SK-N-SH treated with all-trans-retinoic acid at 6 μM for 48 hours (cell line): ENCODE results near the gene GARS1.

Experiments
- ATAC-seq: fragments of 200-7000 bp; cut with Tn5 transposase; 3 replicates; pipeline ENCODE4 v1.9.1; 2020; ENCODE audit warnings: mild to moderate bottlenecking, moderate library complexity
- ARNTL ChIP-seq: fragments of 450-650 bp; formaldehyde crosslinking; IDR thresholded peaks from 2 replicates; pipeline ENCODE4 v1.5.0; 2020; ENCODE audit warnings: low read depth, mild to moderate bottlenecking, moderate library complexity, borderline replicate concordance
- BACH2 ChIP-seq: fragments of 250-450 bp; sonication (Bioruptor Pico); IDR thresholded peaks from 2 replicates; pipeline ENCODE4 v1.9.0; 2021; ENCODE audit warnings: mild to moderate bottlenecking, borderline replicate concordance
- CSDC2 ChIP-seq: fragments of 250-450 bp; sonication (Bioruptor Pico); IDR thresholded peaks from 2 replicates; pipeline ENCODE4 v1.5.0; 2020; ENCODE audit warnings: mild to moderate bottlenecking, moderate library complexity
- ESRRG ChIP-seq: fragments of 250-450 bp; sonication (Bioruptor Pico); IDR thresholded peaks from 2 replicates; pipeline ENCODE4 v1.6.1; 2021; ENCODE audit warnings: mild to moderate bottlenecking
- GLIS3 ChIP-seq: fragments of 250-450 bp; sonication (Bioruptor Pico); IDR thresholded peaks from 2 replicates; pipeline ENCODE4 v1.5.0; 2020; ENCODE audit warnings: mild to moderate bottlenecking, moderate library complexity
- ISL1 ChIP-seq: fragments of 250-450 bp; sonication (Bioruptor Pico); IDR thresholded peaks from 2 replicates; pipeline ENCODE4 v2.1.2; 2022; ENCODE audit warnings: mild to moderate bottlenecking, moderate library complexity
- OSR1 ChIP-seq: fragments of 250-450 bp; sonication (Bioruptor Pico); IDR thresholded peaks from 2 replicates; pipeline ENCODE4 v1.8.0; 2022; ENCODE audit warnings: moderate library complexity, mild to moderate bottlenecking, inconsistent platforms
- PPARA ChIP-seq: fragments of 250-450 bp; sonication (Bioruptor Pico); IDR thresholded peaks from 2 replicates; pipeline ENCODE4 v1.5.0; 2020; ENCODE audit warnings: mild to moderate bottlenecking, borderline replicate concordance
- RARB ChIP-seq: fragments of 250-450 bp; sonication (Bioruptor Pico); IDR thresholded peaks from 2 replicates; pipeline ENCODE4 v1.8.0; 2021; ENCODE audit warnings: mild to moderate bottlenecking, moderate library complexity
- TCF4 ChIP-seq: fragments of 250-450 bp; sonication (Bioruptor Pico); IDR thresholded peaks from 2 replicates; pipeline ENCODE4 v1.8.0; 2021; ENCODE audit warnings: mild to moderate bottlenecking, moderate library complexity, borderline replicate concordance
- TOX ChIP-seq: fragments of 250-450 bp; sonication (Bioruptor Pico); IDR thresholded peaks from 2 replicates; pipeline ENCODE4 v1.8.0; 2021; ENCODE audit warnings: mild to moderate bottlenecking, moderate library complexity, borderline replicate concordance
- ZC3H10 ChIP-seq: fragments of 250-450 bp; sonication (Bioruptor Pico); IDR thresholded peaks from 2 replicates; pipeline ENCODE4 v1.5.1; 2021; ENCODE audit warnings: mild to moderate bottlenecking, moderate library complexity
- ZFP3 ChIP-seq: fragments of 250-450 bp; sonication (Bioruptor Pico); IDR thresholded peaks from 2 replicates; pipeline ENCODE4 v1.5.0; 2020; ENCODE audit warnings: mild to moderate bottlenecking, moderate library complexity
- ZFP30 ChIP-seq: fragments of 450-650 bp; formaldehyde crosslinking; IDR thresholded peaks from 2 replicates; pipeline ENCODE4 v1.5.0; 2022; ENCODE audit warnings: mild to moderate bottlenecking, moderate library complexity
- ZNF565 ChIP-seq: fragments of 450-650 bp; formaldehyde crosslinking; conservative IDR thresholded peaks from 2 replicates; pipeline ENCODE4 v1.5.0; 2020; ENCODE audit warnings: low read depth, mild to moderate bottlenecking, moderate library complexity
- ZNF70 ChIP-seq: fragments of 450-650 bp; formaldehyde crosslinking; IDR thresholded peaks from 2 replicates; pipeline ENCODE4 v1.5.0; 2020; ENCODE audit warnings: mild to moderate bottlenecking, moderate library complexity
- ZNF8 ChIP-seq: fragments of 450-650 bp; formaldehyde crosslinking; IDR thresholded peaks from 2 replicates; pipeline ENCODE4 v1.5.0; 2020; ENCODE audit warnings: mild to moderate bottlenecking, moderate library complexity
- TF ChIP-seq, protein P1 (sequence below): fragments of 250-450 bp; sonication (Bioruptor Pico); IDR thresholded peaks from 2 replicates; pipeline ENCODE4 v1.5.1; 2021; ENCODE audit warnings: mild to moderate bottlenecking, moderate library complexity
- TF ChIP-seq, protein P2 (sequence below): fragments of 250-450 bp; sonication (Bioruptor Pico); IDR thresholded peaks from 2 replicates; pipeline ENCODE4 v1.8.0; 2020; ENCODE audit warnings: mild to moderate bottlenecking, moderate library complexity, borderline replicate concordance
- TF ChIP-seq, protein P3 (sequence below): fragments of 250-450 bp; sonication (Bioruptor Pico); IDR thresholded peaks from 2 replicates; pipeline ENCODE4 v1.8.0; 2021; ENCODE audit warnings: low read depth, mild to moderate bottlenecking, moderate library complexity, borderline replicate concordance
- TF ChIP-seq, protein P4 (sequence below): fragments of 250-450 bp; sonication (Bioruptor Pico); IDR thresholded peaks from 2 replicates; pipeline ENCODE4 v1.5.1; 2020; ENCODE audit warnings: low read depth, mild to moderate bottlenecking, moderate library complexity

Gene GARS1

DNA sequence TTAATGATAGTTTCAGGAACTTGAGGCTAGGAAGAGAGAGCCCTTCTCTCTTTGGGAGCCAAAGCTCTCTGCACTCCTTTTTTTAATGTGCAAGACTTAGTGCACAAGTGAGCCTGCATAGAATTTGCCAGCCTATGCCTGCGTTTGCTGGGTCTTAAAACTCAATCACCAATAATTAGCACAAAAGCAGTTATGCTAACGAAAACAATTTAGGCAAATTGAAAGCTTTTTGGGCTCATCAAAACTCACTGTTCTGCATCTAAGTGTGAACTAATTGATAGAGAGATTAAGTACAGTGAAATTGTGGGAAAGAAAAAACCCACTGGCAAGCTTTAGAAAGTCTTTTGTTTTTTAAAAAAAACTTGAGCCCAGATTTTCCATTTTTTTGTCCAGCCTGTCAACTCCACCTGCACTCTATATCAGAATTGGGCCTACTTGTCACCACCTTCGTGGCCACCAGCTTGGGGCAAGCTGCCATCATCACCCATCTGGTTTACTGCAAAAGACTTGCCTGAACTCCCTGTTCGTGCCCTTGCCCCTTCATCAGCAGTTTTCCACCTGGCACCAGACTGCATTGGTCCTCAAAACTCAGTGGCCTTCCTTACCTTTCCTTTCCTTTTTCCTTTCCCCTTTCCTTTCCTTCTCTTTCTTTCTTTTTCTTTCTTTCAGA, 49.7 kb downstream of the GARS1 start:
- ATAC-seq, result no peak
- TF ChIP-seq ZFP3 (CRISPR knock-in tag) (no peak), ZFP30 (CRISPR knock-in tag) (no peak), ESRRG (CRISPR knock-in tag) (no peak), ARNTL (CRISPR knock-in tag) (no peak), OSR1 (no peak), RARB (CRISPR knock-in tag) (no peak), ZNF70 (no peak), ZNF8 (no peak), GLIS3 (no peak), ISL1 (no peak), ZNF565 (CRISPR knock-in tag) (no peak)
- TF ChIP-seq, protein P1, sequence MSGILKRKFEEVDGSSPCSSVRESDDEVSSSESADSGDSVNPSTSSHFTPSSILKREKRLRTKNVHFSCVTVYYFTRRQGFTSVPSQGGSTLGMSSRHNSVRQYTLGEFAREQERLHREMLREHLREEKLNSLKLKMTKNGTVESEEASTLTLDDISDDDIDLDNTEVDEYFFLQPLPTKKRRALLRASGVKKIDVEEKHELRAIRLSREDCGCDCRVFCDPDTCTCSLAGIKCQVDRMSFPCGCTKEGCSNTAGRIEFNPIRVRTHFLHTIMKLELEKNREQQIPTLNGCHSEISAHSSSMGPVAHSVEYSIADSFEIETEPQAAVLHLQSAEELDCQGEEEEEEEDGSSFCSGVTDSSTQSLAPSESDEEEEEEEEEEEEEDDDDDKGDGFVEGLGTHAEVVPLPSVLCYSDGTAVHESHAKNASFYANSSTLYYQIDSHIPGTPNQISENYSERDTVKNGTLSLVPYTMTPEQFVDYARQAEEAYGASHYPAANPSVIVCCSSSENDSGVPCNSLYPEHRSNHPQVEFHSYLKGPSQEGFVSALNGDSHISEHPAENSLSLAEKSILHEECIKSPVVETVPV (CRISPR knock-in tag), result no peak
- TF ChIP-seq, protein P2, sequence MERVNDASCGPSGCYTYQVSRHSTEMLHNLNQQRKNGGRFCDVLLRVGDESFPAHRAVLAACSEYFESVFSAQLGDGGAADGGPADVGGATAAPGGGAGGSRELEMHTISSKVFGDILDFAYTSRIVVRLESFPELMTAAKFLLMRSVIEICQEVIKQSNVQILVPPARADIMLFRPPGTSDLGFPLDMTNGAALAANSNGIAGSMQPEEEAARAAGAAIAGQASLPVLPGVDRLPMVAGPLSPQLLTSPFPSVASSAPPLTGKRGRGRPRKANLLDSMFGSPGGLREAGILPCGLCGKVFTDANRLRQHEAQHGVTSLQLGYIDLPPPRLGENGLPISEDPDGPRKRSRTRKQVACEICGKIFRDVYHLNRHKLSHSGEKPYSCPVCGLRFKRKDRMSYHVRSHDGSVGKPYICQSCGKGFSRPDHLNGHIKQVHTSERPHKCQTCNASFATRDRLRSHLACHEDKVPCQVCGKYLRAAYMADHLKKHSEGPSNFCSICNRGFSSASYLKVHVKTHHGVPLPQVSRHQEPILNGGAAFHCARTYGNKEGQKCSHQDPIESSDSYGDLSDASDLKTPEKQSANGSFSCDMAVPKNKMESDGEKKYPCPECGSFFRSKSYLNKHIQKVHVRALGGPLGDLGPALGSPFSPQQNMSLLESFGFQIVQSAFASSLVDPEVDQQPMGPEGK (CRISPR knock-in tag), result no peak
- TF ChIP-seq, protein P3, sequence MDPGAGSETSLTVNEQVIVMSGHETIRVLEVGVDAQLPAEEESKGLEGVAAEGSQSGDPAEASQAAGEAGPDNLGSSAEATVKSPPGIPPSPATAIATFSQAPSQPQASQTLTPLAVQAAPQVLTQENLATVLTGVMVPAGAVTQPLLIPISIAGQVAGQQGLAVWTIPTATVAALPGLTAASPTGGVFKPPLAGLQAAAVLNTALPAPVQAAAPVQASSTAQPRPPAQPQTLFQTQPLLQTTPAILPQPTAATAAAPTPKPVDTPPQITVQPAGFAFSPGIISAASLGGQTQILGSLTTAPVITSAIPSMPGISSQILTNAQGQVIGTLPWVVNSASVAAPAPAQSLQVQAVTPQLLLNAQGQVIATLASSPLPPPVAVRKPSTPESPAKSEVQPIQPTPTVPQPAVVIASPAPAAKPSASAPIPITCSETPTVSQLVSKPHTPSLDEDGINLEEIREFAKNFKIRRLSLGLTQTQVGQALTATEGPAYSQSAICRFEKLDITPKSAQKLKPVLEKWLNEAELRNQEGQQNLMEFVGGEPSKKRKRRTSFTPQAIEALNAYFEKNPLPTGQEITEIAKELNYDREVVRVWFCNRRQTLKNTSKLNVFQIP (CRISPR knock-in tag), result no peak

DNA sequence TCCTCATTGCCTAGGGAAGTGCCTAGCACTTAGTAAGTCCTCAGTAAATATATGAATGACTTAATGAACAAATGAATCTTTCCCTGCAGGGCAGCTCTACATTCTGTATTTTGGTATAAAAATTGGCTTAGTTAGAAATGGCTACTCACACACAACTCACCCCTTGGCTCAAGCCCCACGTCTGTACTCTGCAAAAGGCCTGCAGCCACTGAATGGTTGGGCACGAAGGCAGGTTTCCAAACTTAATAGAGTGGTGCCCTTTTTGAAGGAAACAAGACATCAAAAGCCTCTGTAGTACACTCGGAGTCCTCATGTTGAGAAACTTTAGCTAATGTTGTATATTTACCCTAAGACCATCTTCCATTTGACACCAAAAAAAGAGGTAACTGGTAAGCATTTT, 51.0 kb downstream of the GARS1 start:
- TF ChIP-seq ZNF565 (CRISPR knock-in tag) (no peak), BACH2 (CRISPR knock-in tag) (no peak), GLIS3 (no peak), OSR1 (no peak), ZNF8 (no peak), CSDC2 (CRISPR knock-in tag) (no peak), ESRRG (CRISPR knock-in tag) (no peak), RARB (CRISPR knock-in tag) (no peak), ZC3H10 (CRISPR knock-in tag) (no peak), ZFP30 (CRISPR knock-in tag) (no peak), ISL1 (no peak), TOX (no peak), ZNF70 (no peak), PPARA (no peak), TCF4 (CRISPR knock-in tag) (no peak)
- TF ChIP-seq, protein P1 (CRISPR knock-in tag), result no peak
- TF ChIP-seq, protein P3 (CRISPR knock-in tag), result no peak
- TF ChIP-seq, protein P4, sequence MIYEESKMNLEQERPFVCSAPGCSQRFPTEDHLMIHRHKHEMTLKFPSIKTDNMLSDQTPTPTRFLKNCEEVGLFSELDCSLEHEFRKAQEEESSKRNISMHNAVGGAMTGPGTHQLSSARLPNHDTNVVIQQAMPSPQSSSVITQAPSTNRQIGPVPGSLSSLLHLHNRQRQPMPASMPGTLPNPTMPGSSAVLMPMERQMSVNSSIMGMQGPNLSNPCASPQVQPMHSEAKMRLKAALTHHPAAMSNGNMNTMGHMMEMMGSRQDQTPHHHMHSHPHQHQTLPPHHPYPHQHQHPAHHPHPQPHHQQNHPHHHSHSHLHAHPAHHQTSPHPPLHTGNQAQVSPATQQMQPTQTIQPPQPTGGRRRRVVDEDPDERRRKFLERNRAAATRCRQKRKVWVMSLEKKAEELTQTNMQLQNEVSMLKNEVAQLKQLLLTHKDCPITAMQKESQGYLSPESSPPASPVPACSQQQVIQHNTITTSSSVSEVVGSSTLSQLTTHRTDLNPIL (CRISPR knock-in tag), result no peak
- TF ChIP-seq, protein P2 (CRISPR knock-in tag), result no peak
- ATAC-seq, result no peak
